HepG2 (cell line): ENCODE measurements around the gene KCNIP4. TPM values are rescaled to one million over a fixed set of nuclear protein-coding genes. Genes with fewer than 3 reads are reported as not detected.
A peak's percentile ranks its signal among the peaks of the same experiment; 100 is the strongest.

Experiments
- ATAC-seq: fragments of 200-7000 bp; cut with Tn5 transposase; 3 replicates; pipeline ENCODE4 v1.9.1; 2020; ENCODE audit warnings: mild to moderate bottlenecking, moderate library complexity
- BruUV-seq: library from RNA; stranded (reverse); fragments of 400-500 nt; replicated peaks from 2 replicates; lab custom pipeline; 2021; lab: Mats Ljungman, UMichigan
- CTCF ChIA-PET: fragments of 300-600 bp; formaldehyde crosslinking; extraction: SDS; loops from one replicate; lab custom pipeline; 2021; ENCODE audit warnings: low total read pairs, inconsistent platforms, low intra/inter-chr PET ratio; lab: Yijun Ruan, JAX
- POLR2A ChIA-PET: fragments of 350-600 bp; sonication (Branson Sonifier 250); formaldehyde crosslinking; loops from one replicate; lab custom pipeline; 2020; ENCODE audit warnings: antibody characterized with exemption, inconsistent platforms; lab: Yijun Ruan, JAX
- DNase-seq: peaks from one replicate; pipeline ENCODE4 v3.0.0-alpha.2; 2015; ENCODE audit warnings: low spot score
- FAIRE-seq: peaks from 3 replicates; lab custom pipeline; 2011; peaks lifted over from hg19 to GRCh38; lab: Jason Lieb, UNC
- H2AFZ ChIP-seq: one replicate; pipeline ENCODE4 v1.6.1; 2011; ENCODE audit warnings: low read length, inconsistent platforms
- H3K27ac ChIP-seq: fragments of 300-600 bp; 3 replicates; pipeline ENCODE4 v1.8.0; 2011; ENCODE audit warnings: mixed run types, mild to moderate bottlenecking, mixed read lengths, low read length, inconsistent platforms; ENCODE audit not compliant: insufficient read depth; ENCODE audit errors: extremely low read length
- H3K27me3 ChIP-seq, 2 experiments: fragments of 200-600 bp in 1 of 2; 2 replicates in 1 of 2; 3 replicates in 1 of 2; pipeline versions ENCODE4 v1.6.0 to v1.8.0; 2011; ENCODE audit warnings: low read length in 2 of 2, mild to moderate bottlenecking in 2 of 2, moderate library complexity in 2 of 2, inconsistent platforms in 1 of 2; ENCODE audit not compliant: insufficient read depth in 2 of 2, control insufficient read depth in 1 of 2
- H3K36me3 ChIP-seq, 2 experiments: fragments of 200-600 bp in 1 of 2; replicated peaks in 1 of 2; 2 replicates in 1 of 2; 3 replicates in 1 of 2; pipeline versions ENCODE4 v1.5.1 to v1.8.0; 2011; ENCODE audit warnings: low read length in 2 of 2, inconsistent platforms in 1 of 2; ENCODE audit not compliant: insufficient read depth in 2 of 2, control insufficient read depth in 1 of 2
- H3K4me1 ChIP-seq: 2 replicates; pipeline ENCODE4 v1.5.1; 2012; ENCODE audit warnings: low read length, inconsistent platforms; ENCODE audit not compliant: insufficient read depth
- H3K4me2 ChIP-seq: 2 replicates; pipeline ENCODE4 v1.6.0; 2011; ENCODE audit warnings: low read depth, low read length, inconsistent platforms
- H3K4me3 ChIP-seq, 3 experiments: fragments of 200-600 bp in 1 of 3; sonication (generic), shearing (Covaris generic) in 1 of 3; replicated peaks in 1 of 3; 2 replicates each; pipeline ENCODE4 v1.5.1; 2011 to 2016; ENCODE audit warnings: low read length in 3 of 3, inconsistent platforms in 2 of 3, low read depth in 2 of 3, mild to moderate bottlenecking in 2 of 3, control low read depth in 1 of 3, mixed read lengths in 1 of 3; ENCODE audit not compliant: insufficient read depth in 1 of 3
- H3K79me2 ChIP-seq: one replicate; pipeline ENCODE4 v1.6.1; 2011; ENCODE audit warnings: low read length, inconsistent platforms; ENCODE audit not compliant: insufficient read depth
- H3K9ac ChIP-seq: 2 replicates; pipeline ENCODE4 v1.6.0; 2011; ENCODE audit warnings: mild to moderate bottlenecking, low read depth, low read length, inconsistent platforms; ENCODE audit not compliant: insufficient read depth
- H3K9me3 ChIP-seq: 2 replicates; pipeline ENCODE4 v1.5.1; 2012; ENCODE audit warnings: mild to moderate bottlenecking, low read length
- H4K20me1 ChIP-seq: 2 replicates; pipeline ENCODE4 v1.6.0; 2011; ENCODE audit warnings: inconsistent platforms, mild to moderate bottlenecking, low read length, moderate library complexity; ENCODE audit not compliant: insufficient read depth
- CEBPG ChIP-seq: IDR thresholded peaks from 2 replicates; pipeline ENCODE4 v1.6.1; 2016
- DNMT3B ChIP-seq: conservative IDR thresholded peaks from 2 replicates; pipeline ENCODE4 v1.6.1; 2016; ENCODE audit warnings: missing biosample characterization, control low read depth
- FOXA3 ChIP-seq: IDR thresholded peaks from 2 replicates; pipeline ENCODE4 v1.6.1; 2016; ENCODE audit warnings: missing genetic modification reagents, missing compliant biosample characterization
- NRL ChIP-seq: sonication (generic); formaldehyde crosslinking; IDR thresholded peaks from 2 replicates; pipeline ENCODE4 v1.5.0; 2020; ENCODE audit warnings: missing genetic modification reagents, mild to moderate bottlenecking, moderate library complexity, borderline replicate concordance
- PBX3 ChIP-seq: sonication (generic); formaldehyde crosslinking; IDR thresholded peaks from 2 replicates; pipeline ENCODE4 v1.8.1; 2023; ENCODE audit warnings: missing genetic modification reagents, inconsistent platforms, borderline replicate concordance
- PTBP1 ChIP-seq: fragments of 200-400 bp; formaldehyde crosslinking; IDR thresholded peaks from 2 replicates; pipeline ENCODE4 v1.6.1; 2018; ENCODE audit warnings: low read length, low read depth; ENCODE audit not compliant: poor library complexity, severe bottlenecking
- RELA ChIP-seq: sonication (generic); formaldehyde crosslinking; IDR thresholded peaks from 2 replicates; pipeline ENCODE4 v1.4.0; 2020; ENCODE audit warnings: missing genetic modification reagents
- STAT6 ChIP-seq: sonication (generic); formaldehyde crosslinking; IDR thresholded peaks from 2 replicates; pipeline ENCODE4 v1.4.0; 2020; ENCODE audit warnings: missing genetic modification reagents, mild to moderate bottlenecking, borderline replicate concordance
- TEF ChIP-seq: sonication (generic); formaldehyde crosslinking; IDR thresholded peaks from 2 replicates; pipeline ENCODE4 v1.5.0; 2020; ENCODE audit warnings: missing genetic modification reagents
- TOPORS ChIP-seq: sonication (generic); formaldehyde crosslinking; IDR thresholded peaks from 2 replicates; pipeline ENCODE4 v1.8.0; 2023; ENCODE audit warnings: mild to moderate bottlenecking, missing genetic modification reagents
- ZNF10 ChIP-seq: sonication (generic); formaldehyde crosslinking; IDR thresholded peaks from 2 replicates; pipeline ENCODE4 v1.4.0; 2020; ENCODE audit warnings: mild to moderate bottlenecking, low read depth, missing genetic modification reagents, borderline replicate concordance
- ZNF432 ChIP-seq: sonication (generic); formaldehyde crosslinking; IDR thresholded peaks from 2 replicates; pipeline ENCODE4 v1.5.0; 2020; ENCODE audit warnings: missing genetic modification reagents, mild to moderate bottlenecking, borderline replicate concordance
- ZNF530 ChIP-seq: sonication (generic); formaldehyde crosslinking; IDR thresholded peaks from 2 replicates; pipeline ENCODE4 v1.5.0; 2020; ENCODE audit warnings: low read depth, mild to moderate bottlenecking, missing genetic modification reagents
- ZNF547 ChIP-seq: sonication (generic); formaldehyde crosslinking; IDR thresholded peaks from 2 replicates; pipeline ENCODE4 v1.5.1; 2020; ENCODE audit warnings: mild to moderate bottlenecking, missing genetic modification reagents
- ZSCAN29 ChIP-seq: sonication (generic); formaldehyde crosslinking; conservative IDR thresholded peaks from 2 replicates; pipeline ENCODE4 v1.4.0; 2020; ENCODE audit warnings: mild to moderate bottlenecking, missing genetic modification reagents
- WGBS: methylation state at CpG from one replicate; pipeline ENCODE4 v1.1.6; 2017; ENCODE audit warnings: low lambda C conversion rate; 5-methylcytosine and 5-hydroxymethylcytosine counted together
- in situ Hi-C: cut with HindIII; loops from 2 replicates; pipeline ENCODE4 v1.10.0; 2017; ENCODE audit warnings: low pct_unique_long_range_greater_than_20kb; ENCODE audit not compliant: extremely low pct_ligation_motif_present
- intact Hi-C: fragments of 100-400 bp; cut with micrococcal nuclease; formaldehyde crosslinking; loops from one replicate; pipeline ENCODE4 v1.10.0; 2022; ENCODE audit not compliant: unreplicated experiment
- polyA plus RNA-seq, 8 experiments: library from polyadenylated mRNA; depleted of rRNA in 3 of 8; stranded (reverse) in 7 of 8; unstranded in 1 of 8; fragments of >200 nt; fragmentation: Illumina TruSeq in 4 of 8; extraction: Trizol in 4 of 8; gene quantifications; 2 replicates each; pipeline versions ENCODE4 v1.2.1 to v1.2.3, GENCODE V29; 2011 to 2016; ENCODE audit warnings: low read depth in 4 of 8, missing spikeins in 1 of 8, mixed read lengths in 1 of 8; ENCODE audit not compliant: insufficient read depth in 1 of 8
- total RNA-seq, 5 experiments: library from RNA; depleted of rRNA; stranded (reverse); fragments of >200 nt; fragmentation: Illumina TruSeq; extraction: Trizol; gene quantifications; 2 replicates each; pipeline ENCODE4 v1.2.3, GENCODE V29; 2016; ENCODE audit warnings: low read depth in 1 of 5
- TF ChIP-seq, protein P1 (sequence below): sonication (generic); formaldehyde crosslinking; IDR thresholded peaks from 2 replicates; pipeline ENCODE4 v1.8.0; 2022; ENCODE audit warnings: mild to moderate bottlenecking, missing genetic modification reagents; ENCODE audit not compliant: insufficient replicate concordance
- TF ChIP-seq, protein P2 (sequence below): sonication (generic); formaldehyde crosslinking; IDR thresholded peaks from 2 replicates; pipeline ENCODE4 v1.5.0; 2020; ENCODE audit warnings: mild to moderate bottlenecking, missing genetic modification reagents, moderate library complexity

KCNIP4 gene
- total and polyA plus RNA-seq, 2 of the 13 experiments (the other 11 are each of a cell fraction or from before 2014, with no cell fraction given) = 0.09 TPM; not detected in 1

- in situ Hi-C loops (no loop called here), intact Hi-C loops (no loop called here)
- no peak for FAIRE-seq
- ChIA-PET CTCF (no interaction called here), POLR2A (no interaction called here)
- no peak overlapping the region for H3K4me3 ChIP-seq
- H3K36me3 ChIP-seq = no peaks in the 10 kb centered on the region
- H2AFZ ChIP-seq = no peak overlapping the region
- peaks cover 10% of the 10 kb centered on the region for H3K4me1 ChIP-seq
- H3K9me3 ChIP-seq = peaks cover 5% of the 10 kb centered on the region; the same call in 1 of the 2 replicates
- no peaks in the 10 kb centered on the region for H4K20me1 ChIP-seq
- BruUV-seq = no TSS peak
- H3K79me2 ChIP-seq = no peaks in the 10 kb centered on the region
- ATAC-seq = peak; percentile 100
- no peaks in the 10 kb centered on the region; a peak in 1 of 5 replicates for H3K27me3 ChIP-seq
- no peak overlapping the region for H3K27ac ChIP-seq
- no peak overlapping the region for H3K4me2 ChIP-seq
- H3K9ac ChIP-seq = no peak overlapping the region
- WGBS = 2% methylated on average over 2 of the region's 2 CpGs
- peak; percentile 51 for DNase-seq
- TF ChIP-seq PTBP1 (no peak), STAT6 (CRISPR knock-in tag) (no peak), NRL (CRISPR knock-in tag) (no peak), RELA (CRISPR knock-in tag) (no peak), ZNF432 (no peak), ZNF547 (CRISPR knock-in tag) (no peak), ZNF10 (CRISPR knock-in tag) (no peak), TEF (CRISPR knock-in tag) (no peak), ZNF530 (no peak), DNMT3B (no peak), CEBPG (CRISPR knock-in tag) (peak; percentile 65), ZSCAN29 (CRISPR knock-in tag) (no peak), PBX3 (CRISPR knock-in tag) (no peak), TOPORS (CRISPR knock-in tag) (no peak), FOXA3 (peak; percentile 7; the same call in 1 of the 2 replicates)
- TF ChIP-seq, protein P1, sequence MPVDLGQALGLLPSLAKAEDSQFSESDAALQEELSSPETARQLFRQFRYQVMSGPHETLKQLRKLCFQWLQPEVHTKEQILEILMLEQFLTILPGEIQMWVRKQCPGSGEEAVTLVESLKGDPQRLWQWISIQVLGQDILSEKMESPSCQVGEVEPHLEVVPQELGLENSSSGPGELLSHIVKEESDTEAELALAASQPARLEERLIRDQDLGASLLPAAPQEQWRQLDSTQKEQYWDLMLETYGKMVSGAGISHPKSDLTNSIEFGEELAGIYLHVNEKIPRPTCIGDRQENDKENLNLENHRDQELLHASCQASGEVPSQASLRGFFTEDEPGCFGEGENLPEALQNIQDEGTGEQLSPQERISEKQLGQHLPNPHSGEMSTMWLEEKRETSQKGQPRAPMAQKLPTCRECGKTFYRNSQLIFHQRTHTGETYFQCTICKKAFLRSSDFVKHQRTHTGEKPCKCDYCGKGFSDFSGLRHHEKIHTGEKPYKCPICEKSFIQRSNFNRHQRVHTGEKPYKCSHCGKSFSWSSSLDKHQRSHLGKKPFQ (CRISPR knock-in tag) = no peak
- TF ChIP-seq, protein P2, sequence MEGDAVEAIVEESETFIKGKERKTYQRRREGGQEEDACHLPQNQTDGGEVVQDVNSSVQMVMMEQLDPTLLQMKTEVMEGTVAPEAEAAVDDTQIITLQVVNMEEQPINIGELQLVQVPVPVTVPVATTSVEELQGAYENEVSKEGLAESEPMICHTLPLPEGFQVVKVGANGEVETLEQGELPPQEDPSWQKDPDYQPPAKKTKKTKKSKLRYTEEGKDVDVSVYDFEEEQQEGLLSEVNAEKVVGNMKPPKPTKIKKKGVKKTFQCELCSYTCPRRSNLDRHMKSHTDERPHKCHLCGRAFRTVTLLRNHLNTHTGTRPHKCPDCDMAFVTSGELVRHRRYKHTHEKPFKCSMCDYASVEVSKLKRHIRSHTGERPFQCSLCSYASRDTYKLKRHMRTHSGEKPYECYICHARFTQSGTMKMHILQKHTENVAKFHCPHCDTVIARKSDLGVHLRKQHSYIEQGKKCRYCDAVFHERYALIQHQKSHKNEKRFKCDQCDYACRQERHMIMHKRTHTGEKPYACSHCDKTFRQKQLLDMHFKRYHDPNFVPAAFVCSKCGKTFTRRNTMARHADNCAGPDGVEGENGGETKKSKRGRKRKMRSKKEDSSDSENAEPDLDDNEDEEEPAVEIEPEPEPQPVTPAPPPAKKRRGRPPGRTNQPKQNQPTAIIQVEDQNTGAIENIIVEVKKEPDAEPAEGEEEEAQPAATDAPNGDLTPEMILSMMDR (CRISPR knock-in tag) = no peak
These were observed 169.9 kb downstream of the KCNIP4 start for GRCh38 chr4:21778702-21779101.
